Small intestine (tissue), 7 donors: ENCODE measurements around the gene PIGQ. TPM values are rescaled to one million over a fixed set of nuclear protein-coding genes. Genes with fewer than 3 reads are reported as not detected.
"Not testable (repeated sequence)": the region's sequence is repeated elsewhere in the genome, so short reads cannot be mapped to it uniquely, and the experiment has no call there.

Source experiments
- DNase-seq, 2 donors: peaks; one replicate each; pipeline versions ENCODE4 v3.0.0 to v3.0.0-alpha.2; 2013
- FAIRE-seq: peaks from 2 replicates; lab custom pipeline; 2012; peaks lifted over from hg19 to GRCh38; lab: Jason Lieb, UNC
- H3K27ac ChIP-seq, 3 donors: one replicate each; pipeline ENCODE4 v1.5.1; 2013; ENCODE audit warnings: low read length in 2 of 3, mild to moderate bottlenecking in 2 of 3, control low read depth in 1 of 3, inconsistent platforms in 1 of 3, low read depth in 1 of 3, moderate library complexity in 1 of 3
- H3K27me3 ChIP-seq, 3 donors: one replicate each; pipeline ENCODE4 v1.6.1; 2013; ENCODE audit warnings: low read length in 3 of 3, inconsistent platforms in 1 of 3; ENCODE audit not compliant: control insufficient read depth in 3 of 3, insufficient read depth in 3 of 3
- H3K36me3 ChIP-seq, 3 donors: one replicate each; pipeline ENCODE4 v1.6.1; 2013; ENCODE audit warnings: low read length in 3 of 3, inconsistent platforms in 1 of 3, low read depth in 1 of 3, mild to moderate bottlenecking in 1 of 3, moderate library complexity in 1 of 3; ENCODE audit not compliant: control insufficient read depth in 3 of 3, insufficient read depth in 2 of 3
- H3K4me1 ChIP-seq, 3 donors: one replicate each; pipeline ENCODE4 v1.6.1; 2013; ENCODE audit warnings: low read length in 2 of 3, inconsistent platforms in 1 of 3, low read depth in 1 of 3, mild to moderate bottlenecking in 1 of 3, moderate library complexity in 1 of 3; ENCODE audit not compliant: control insufficient read depth in 3 of 3, insufficient read depth in 2 of 3
- H3K4me3 ChIP-seq, 3 donors: one replicate each; pipeline ENCODE4 v1.5.1; 2013; ENCODE audit warnings: low read length in 3 of 3, control low read depth in 1 of 3, inconsistent platforms in 1 of 3, low read depth in 1 of 3, mild to moderate bottlenecking in 1 of 3, moderate library complexity in 1 of 3
- H3K9me3 ChIP-seq, 2 donors: one replicate each; pipeline ENCODE4 v1.6.1; 2013; ENCODE audit warnings: low read depth in 1 of 2, low read length in 1 of 2; ENCODE audit not compliant: control insufficient read depth in 2 of 2, insufficient read depth in 1 of 2
- WGBS, 3 donors: extraction: QIAGEN DNeasy Blood & Tissue Kit; methylation state at CpG; one replicate each; pipeline ENCODE4 v1.1.7; 2013; 5-methylcytosine and 5-hydroxymethylcytosine counted together
- polyA plus RNA-seq, 4 donors: library from polyadenylated mRNA; stranded (reverse) in 3 of 4; unstranded in 1 of 4; fragments of 200-250 nt in 3 of 4; fragments of 120-200 nt in 1 of 4; gene quantifications; one replicate each; pipeline versions ENCODE4 v1.2.1 to v1.2.3, GENCODE V29; 2013
- donor health status: healthy with polysubstance abuse.
- donor health status: control.
- donor health status: control.
- donor health status: Bipolar disorder and iron deficiency.
- donor health status: healthy.

The PIGQ gene
- polyA plus RNA-seq, 4 donors = 21.3 to 43.5 (median 28.0) TPM

GRCh38 chr16:593406-593805, 23.6 kb downstream of the PIGQ start:
- FAIRE-seq (no peak), DNase-seq (peak; percentile 93 to 96)
- Histone ChIP-seq H3K27me3 (no peaks in the 10 kb centered on the region), H3K4me3 (peak overlapping the region in 2 of 3 donors; percentile 1 to 31), H3K4me1 (peaks cover 4 to 41% (median 16%) of the 10 kb centered on the region in 3 donors), H3K36me3 (peaks cover 0 to 50% (median 0%) of the 10 kb centered on the region in 3 donors), H3K27ac (peak overlapping the region; percentile 92 to 98 (median 94)), H3K9me3 (no peaks in the 10 kb centered on the region)
- 20 to 67% (median 39%) methylated on average over 9 of the region's 9 CpGs for WGBS, 3 donors

DNA sequence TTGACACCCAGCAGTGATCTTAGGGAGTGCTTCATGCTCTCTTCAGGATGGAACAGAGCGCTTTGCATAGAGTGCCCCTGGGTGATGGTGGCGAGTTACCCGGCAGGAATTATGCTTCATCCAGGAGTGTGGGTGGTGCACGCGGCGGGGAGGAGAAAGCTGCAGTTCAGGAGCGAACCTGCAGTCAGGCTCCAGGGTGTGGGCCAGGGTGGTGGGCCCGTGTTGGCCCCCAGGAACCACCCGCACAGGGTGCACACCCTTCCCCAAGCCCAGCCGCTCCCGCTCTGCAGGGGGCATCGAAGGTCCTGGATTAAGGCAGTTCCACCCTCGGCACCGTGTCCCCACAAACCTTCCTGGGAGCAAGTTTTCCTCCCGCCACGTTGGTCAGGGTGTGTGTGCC, 24.0 kb downstream of the PIGQ start:
- peak overlapping the region; percentile 92 to 94 (median 93) for H3K27ac ChIP-seq

DNA sequence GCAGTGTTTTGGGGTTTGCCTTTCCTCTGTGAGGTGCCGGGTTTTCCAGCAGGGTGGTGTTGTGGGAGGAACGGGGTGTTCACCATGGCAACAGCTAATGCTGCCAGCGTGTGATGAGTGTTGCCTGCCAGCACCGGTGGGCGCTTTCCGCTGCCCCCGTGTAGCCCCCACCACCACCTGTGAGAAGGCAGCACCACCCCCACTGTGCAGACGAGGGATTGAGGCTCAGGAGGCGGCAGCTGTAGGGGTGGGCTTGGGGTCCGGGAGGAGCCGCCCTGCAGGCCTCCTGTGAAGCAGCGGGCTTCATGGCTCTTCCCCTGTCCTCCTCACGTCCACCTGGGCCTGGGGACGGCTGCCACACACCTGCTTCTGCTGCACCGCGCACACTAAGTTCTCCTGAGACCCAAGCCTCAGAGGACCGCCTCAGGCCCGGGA, 25.3 kb downstream of the PIGQ start:
- Histone ChIP-seq H3K4me3 (no peak overlapping the region), H3K27me3 (no peaks in the 10 kb centered on the region), H3K9me3 (no peaks in the 10 kb centered on the region), H3K4me1 (peaks cover 4 to 41% (median 16%) of the 10 kb centered on the region in 3 donors), H3K36me3 (peaks cover 0 to 65% (median 0%) of the 10 kb centered on the region in 3 donors), H3K27ac (no peak overlapping the region)
- WGBS, 3 donors = 67 to 86% (median 74%) methylated on average over 18 of the region's 18 CpGs
- FAIRE-seq (no peak), DNase-seq (no peak)

More for the DNA sequence above, 24.0 kb downstream of the PIGQ start:
- Histone ChIP-seq H3K9me3 (no peaks in the 10 kb centered on the region), H3K4me1 (peaks cover 4 to 41% (median 16%) of the 10 kb centered on the region in 3 donors), H3K4me3 (peak overlapping the region in 2 of 3 donors; percentile 1 to 31), H3K27me3 (no peaks in the 10 kb centered on the region), H3K36me3 (peaks cover 0 to 54% (median 0%) of the 10 kb centered on the region in 3 donors)
- no peak for DNase-seq
- FAIRE-seq = no peak
- 8 to 76% (median 40%) methylated on average over 16 of the region's 16 CpGs for whole genome bisulfite sequencing, 3 donors

DNA sequence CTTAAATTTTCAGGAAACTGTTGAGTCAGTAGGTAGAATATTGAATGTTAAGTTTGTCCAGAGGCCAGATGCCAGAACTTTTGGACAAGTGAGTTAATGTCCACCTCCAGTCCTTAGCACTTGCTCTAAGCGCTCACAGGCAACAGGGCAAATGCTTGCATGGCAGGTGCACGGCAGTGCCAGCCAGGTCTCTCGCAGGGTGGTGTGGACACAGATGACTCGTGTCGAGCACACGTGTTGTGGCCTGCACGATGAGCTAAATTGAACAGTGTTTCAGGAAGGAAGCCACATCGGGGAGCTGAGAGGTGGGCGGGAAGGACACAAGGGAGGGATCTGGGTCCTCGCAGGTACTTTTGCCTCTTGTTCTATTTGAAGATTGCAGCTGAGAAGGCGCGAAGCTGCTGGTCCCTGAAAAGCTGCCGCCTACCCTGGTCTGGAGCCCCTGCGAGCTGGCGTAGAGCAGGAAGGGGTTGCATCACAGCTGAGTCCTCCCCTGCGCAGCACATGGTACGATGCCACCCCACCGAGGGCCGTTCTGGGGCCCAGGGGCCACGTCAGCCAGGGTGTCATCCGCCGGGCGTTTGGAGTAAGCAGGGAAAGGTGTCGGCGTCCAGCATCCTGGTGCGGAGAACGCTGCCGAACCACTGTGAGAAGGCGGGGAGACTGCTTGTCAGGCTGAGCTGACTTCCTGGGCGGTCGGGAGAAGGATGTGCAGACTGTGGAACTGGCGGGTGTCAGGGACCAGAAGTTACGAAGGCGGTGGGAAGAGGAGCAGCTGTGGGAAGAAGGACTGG, 26.4 kb downstream of the PIGQ start:
- Histone ChIP-seq H3K36me3 (peaks cover 0 to 74% (median 0%) of the 10 kb centered on the region in 3 donors), H3K27me3 (no peaks in the 10 kb centered on the region), H3K9me3 (no peaks in the 10 kb centered on the region), H3K4me3 (no peak overlapping the region), H3K4me1 (peaks cover 2 to 35% (median 16%) of the 10 kb centered on the region in 3 donors), H3K27ac (no peak overlapping the region)
- FAIRE-seq (no peak), DNase-seq (no peak)
- WGBS, 3 donors = 64 to 85% (median 79%) methylated on average over 34 of the region's 34 CpGs

GRCh38 chr16:596736-597060, 26.9 kb downstream of the PIGQ start:
- DNase-seq (peak in 1 of 2 donors; percentile 67), FAIRE-seq (no peak)
- WGBS, 3 donors = 65 to 92% (median 87%) methylated on average over 12 of the region's 12 CpGs
- Histone ChIP-seq H3K4me3 (no peak overlapping the region), H3K27me3 (no peaks in the 10 kb centered on the region), H3K4me1 (peaks cover 2 to 31% (median 16%) of the 10 kb centered on the region in 3 donors), H3K36me3 (peaks cover 0 to 78% (median 0%) of the 10 kb centered on the region in 3 donors), H3K9me3 (no peaks in the 10 kb centered on the region), H3K27ac (no peak overlapping the region)

GRCh38 chr16:597655-598054, 27.9 kb downstream of the PIGQ start:
- not testable (repeated sequence) for DNase-seq, H3K9me3 ChIP-seq, H3K4me3 ChIP-seq, FAIRE-seq, H3K27me3 ChIP-seq, H3K27ac ChIP-seq
- H3K4me1 ChIP-seq = peaks cover 0 to 22% (median 9%) of the 10 kb centered on the region in 3 donors
- H3K36me3 ChIP-seq = peaks cover 0 to 74% (median 0%) of the 10 kb centered on the region in 3 donors
- WGBS, 3 donors = 92 to 95% (median 95%) methylated on average over 7 of the region's 7 CpGs

GRCh38 chr16:598823-599739, 29.3 kb downstream of the PIGQ start:
- H3K36me3 ChIP-seq = peaks cover 0 to 72% (median 0%) of the 10 kb centered on the region in 3 donors
- H3K4me3 ChIP-seq = no peak overlapping the region
- H3K9me3 ChIP-seq = no peaks in the 10 kb centered on the region
- WGBS, 3 donors = 89 to 96% (median 89%) methylated on average over 40 to 43 of the region's 43 CpGs
- H3K27ac ChIP-seq = peak overlapping the region in 1 of 3 donors; percentile 8
- H3K4me1 ChIP-seq = peaks cover 0 to 9% (median 3%) of the 10 kb centered on the region in 3 donors
- DNase-seq (peak in 1 of 2 donors; percentile 61), FAIRE-seq (no peak)
- no peaks in the 10 kb centered on the region for H3K27me3 ChIP-seq

DNA sequence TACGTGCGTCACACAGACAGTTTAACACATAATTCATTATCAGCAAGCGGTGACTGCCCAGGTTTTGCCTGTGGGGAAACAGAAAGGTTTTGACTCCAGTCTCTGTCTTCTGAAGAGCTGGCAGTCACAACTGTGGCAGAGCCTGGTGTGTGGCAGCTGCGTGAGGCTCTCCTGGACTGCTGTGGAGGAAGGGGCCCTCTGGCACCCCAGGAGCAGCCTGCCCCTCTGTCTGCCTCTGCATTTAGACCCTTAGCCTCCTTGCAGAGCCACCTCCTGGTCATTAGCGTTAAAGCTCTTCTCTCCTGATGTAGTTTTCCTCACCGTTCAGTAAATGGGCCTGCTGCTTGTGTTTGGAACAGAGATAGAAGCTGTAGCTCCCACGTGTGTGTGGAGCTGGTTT, 31.0 kb downstream of the PIGQ start:
- peak; percentile 28 to 29 for DNase-seq
- peaks cover 0 to 72% (median 0%) of the 10 kb centered on the region in 3 donors for H3K36me3 ChIP-seq
- H3K4me1 ChIP-seq = no peaks in the 10 kb centered on the region
- WGBS, 3 donors = 46 to 55% (median 50%) methylated on average over 7 of the region's 7 CpGs
- FAIRE-seq = no peak
- H3K27me3 ChIP-seq = no peaks in the 10 kb centered on the region
- no peak overlapping the region for H3K4me3 ChIP-seq
- H3K9me3 ChIP-seq = peaks cover 0 to 13% of the 10 kb centered on the region in 2 donors
- no peak overlapping the region for H3K27ac ChIP-seq
